Right kidney (tissue), 1 donor: ENCODE measurements around the gene COPA.

Source experiments
- DNase-seq: peaks from one replicate; pipeline ENCODE4 v3.0.0-alpha.2; 2016

COPA gene

DNA sequence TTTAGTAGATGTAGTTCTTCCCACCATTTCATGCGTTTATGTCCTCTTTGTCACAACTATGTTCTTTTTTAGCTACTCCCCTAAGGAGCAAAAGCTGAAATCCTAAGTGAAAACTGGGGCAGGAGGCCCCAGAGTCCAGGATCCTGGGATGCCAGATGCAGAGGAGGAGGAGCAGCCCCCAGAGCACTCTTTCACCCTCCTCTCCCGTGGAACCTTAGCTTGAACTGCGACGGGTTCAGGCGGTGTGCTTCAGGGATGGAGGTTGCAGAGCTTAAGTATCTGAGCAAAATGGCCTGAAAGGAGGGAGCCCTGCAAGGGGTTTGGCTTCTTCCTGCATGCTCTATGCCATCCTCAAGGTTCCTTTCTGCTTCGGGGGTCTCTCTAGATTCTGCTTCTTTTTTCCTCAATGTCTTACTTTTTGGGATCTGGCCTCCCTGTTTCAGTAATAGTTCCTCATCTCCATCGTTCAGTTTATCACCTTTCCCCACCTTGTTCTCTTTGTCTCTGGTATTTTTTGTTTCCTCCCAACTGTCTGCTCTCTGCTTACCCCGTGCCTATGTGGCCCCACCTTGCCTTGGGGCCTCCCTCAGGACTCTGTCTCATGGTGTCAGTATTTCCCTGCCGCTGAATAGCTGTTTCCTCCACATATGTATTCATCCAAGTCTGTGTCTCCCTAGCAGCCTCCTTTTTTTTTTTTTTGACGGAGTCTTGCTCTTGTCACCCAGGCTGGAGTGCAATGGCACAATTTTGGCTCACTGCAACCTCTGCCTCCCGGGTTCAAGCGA, 21.1 kb upstream of the COPA start:
- no peak for DNase-seq

DNA sequence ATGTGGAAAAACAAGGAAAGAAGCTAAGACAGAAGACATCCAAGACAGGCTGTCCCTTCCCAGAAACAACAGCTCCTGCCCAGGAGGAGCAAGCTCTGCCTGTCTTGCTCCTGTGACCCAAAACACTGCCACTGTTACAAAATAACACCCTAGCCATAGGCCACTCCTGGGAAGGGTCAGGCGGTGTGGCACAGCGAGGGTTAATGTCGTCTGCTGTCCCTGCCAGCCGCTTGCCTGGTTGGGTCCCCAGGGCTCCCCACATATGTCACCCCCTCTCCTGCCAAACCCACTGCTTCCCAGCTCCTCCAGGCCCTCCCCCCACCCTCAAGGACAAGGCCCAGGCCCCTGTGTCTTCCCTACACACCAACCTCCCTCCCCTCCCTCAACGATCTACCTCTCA, 20.0 kb upstream of the COPA start:
- no peak for DNase-seq

DNA sequence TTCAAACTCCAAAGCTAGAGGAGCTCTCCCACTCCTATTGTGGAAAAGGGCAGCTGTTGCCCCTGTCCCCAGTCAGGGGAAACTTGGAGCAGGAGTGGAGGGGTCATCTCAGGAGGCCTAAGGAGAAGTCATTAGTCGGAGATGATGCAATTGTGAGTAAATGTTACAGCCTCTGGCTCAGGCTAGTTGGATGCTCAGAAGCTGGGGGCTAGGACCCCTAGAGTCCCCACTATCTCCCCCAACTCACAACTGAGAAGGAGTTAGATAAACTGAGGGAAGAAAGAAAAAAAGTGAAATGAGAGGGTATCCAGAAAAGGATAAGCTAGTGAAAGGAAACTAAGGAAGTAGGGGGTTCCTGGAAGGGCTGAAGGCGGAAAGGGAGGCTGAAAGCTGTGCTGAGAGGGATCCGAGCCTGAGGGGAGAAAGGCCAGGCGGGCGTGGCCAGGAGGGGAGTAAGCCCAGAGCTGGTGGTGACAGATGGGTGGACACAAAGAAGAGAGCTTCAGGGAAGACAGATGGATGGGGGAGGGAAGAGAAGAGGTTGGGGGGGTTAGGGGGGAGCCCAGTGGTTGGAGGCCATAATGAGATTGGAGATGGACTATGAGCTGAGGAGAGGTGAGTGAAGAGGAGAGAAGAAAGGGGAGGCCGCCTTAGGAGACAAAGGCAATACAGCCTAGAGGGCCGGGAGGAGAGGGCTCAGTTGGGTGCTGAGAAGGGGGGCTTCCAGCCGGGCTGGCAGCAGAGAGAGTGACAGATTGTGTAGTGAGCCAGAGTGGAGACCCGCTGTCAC, 19.3 kb upstream of the COPA start:
- DNase-seq: no peak

DNA sequence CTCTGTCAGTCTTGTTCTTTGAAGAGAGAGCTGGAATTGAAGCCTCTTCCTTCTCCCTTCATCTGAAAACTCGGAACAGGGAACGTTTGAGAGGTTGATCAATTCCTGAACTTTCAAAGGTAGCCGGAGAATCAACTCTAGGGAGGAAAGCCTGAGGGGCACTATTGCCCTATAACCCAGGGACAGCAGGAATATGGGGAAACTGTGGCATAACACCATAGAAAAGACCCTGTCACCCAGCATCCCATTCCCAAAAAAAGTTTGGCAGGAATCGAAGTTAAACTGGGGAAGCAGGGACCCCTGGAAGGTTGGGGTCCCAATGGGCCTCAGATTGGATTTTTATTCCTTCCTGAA, 18.7 kb upstream of the COPA start:
- no peak for DNase-seq

DNA sequence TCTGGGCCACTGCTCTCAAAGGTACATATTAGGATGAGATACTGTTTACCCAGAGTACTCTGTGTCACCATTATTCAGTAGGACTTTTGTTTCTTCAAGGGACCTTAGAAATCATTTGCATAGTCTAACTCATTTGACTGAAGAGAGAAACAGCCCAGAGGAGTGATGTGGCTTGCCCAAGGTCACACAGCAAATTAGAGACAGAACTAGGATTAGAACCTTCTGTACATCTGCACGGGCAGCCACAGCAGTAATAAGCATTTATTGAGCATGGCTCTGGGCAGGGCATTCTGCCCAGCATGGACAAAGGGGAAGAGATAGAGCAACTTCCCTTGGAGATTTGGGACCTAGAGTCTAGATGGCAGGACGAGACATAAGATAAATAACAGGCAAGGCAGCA, 18.1 kb upstream of the COPA start:
- DNase-seq: no peak

DNA sequence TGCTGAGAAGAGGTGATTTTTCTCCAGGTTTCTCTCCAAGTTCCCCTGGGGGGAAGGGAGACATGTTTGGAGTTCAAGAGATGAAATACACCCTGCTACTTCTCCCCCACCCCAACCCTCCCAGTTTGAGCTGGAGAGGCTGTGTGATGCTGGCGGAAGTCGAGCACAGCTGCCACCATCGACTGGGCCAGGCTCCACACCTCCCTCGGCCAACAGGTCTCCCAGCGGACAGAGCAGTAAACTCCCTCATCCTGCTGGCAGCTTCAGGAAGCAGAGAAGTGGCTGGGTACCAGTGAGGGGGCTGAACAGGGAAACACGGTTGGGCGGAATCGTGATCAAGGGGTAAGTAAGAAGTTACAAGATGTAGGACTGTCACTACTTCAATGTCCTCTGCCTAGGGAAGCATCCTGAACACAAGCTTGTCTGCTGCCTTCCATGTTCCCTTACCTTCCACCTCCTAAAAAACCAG, 17.2 kb upstream of the COPA start:
- DNase-seq: no peak

DNA sequence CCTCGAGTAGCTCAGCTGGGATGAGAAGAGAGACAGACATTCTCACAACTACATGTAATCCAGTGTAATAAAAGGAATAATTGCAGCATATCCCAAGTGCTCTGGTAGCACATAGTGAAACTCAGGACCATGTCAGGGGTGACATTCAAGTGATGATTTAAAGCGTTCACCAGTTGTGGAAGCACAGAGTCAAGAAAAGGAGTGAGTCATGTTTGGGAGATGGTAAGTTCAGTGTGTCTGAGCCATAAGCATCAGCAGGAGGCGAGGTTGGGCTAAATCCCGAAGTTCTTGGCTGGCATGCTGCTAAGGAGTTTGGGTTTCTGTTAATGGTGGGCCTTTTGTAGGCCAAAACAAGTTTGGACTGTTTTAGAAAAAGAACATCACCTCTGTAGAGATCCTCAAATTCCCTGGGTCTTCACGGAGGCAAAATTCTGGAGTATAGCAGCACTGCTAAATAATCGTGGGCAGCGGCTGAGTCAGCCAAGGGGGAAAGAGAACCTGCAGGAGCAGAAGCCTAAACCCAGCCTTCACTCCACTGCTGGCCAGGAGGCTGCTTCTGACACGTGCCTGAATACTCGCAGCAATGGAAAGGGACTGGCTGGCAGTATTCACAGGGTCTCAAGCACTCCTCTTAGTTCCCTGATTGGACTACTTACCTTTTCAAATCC, 16.6 kb upstream of the COPA start:
- DNase-seq: no peak

DNA sequence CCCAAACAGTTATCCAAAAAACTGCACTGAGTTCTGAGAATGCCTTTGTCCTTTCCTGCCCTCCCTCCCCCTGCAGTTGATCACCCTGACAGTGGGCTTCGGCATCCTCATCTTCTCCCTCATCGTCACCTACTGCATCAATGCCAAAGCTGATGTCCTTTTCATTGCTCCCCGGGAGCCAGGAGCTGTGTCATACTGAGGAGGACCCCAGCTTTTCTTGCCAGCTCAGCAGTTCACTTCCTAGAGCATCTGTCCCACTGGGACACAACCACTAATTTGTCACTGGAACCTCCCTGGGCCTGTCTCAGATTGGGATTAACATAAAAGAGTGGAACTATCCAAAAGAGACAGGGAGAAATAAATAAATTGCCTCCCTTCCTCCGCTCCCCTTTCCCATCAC, 15.0 kb upstream of the COPA start:
- no peak for DNase-seq

DNA sequence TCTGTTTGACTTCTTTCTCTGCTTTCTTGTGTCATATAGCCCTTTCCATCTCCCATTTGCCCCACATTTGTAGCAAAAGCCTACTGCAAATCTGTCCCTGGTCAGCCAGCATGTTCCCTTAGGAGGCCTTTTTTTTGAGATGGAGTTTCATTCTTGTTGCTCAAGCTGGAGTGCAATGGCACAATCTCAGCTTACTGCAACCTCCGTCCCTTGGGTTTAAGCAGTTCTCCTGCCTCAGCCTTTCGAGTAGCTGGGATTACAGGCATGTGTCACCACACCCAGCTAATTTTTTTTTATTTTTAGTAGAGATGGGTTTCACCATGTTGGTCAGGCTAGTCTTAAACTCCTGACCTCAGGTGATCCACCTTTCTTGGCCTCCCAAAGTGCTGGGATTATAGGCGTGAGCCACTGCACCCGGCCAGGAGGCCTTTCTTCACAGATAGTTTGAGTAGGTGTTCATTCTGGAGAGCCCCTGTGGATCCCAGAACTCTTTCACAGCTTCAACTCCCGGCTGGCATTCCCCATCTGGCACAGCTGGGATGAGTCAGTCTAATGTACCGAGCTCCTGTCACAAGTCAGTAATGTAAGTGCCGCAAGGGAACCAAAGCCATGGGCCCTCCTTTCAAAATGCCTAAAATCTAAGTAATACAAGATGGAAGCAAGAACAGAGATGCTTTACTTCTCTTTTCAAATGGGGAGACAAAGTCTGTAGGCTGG, 14.4 kb upstream of the COPA start:
- no peak for DNase-seq

DNA sequence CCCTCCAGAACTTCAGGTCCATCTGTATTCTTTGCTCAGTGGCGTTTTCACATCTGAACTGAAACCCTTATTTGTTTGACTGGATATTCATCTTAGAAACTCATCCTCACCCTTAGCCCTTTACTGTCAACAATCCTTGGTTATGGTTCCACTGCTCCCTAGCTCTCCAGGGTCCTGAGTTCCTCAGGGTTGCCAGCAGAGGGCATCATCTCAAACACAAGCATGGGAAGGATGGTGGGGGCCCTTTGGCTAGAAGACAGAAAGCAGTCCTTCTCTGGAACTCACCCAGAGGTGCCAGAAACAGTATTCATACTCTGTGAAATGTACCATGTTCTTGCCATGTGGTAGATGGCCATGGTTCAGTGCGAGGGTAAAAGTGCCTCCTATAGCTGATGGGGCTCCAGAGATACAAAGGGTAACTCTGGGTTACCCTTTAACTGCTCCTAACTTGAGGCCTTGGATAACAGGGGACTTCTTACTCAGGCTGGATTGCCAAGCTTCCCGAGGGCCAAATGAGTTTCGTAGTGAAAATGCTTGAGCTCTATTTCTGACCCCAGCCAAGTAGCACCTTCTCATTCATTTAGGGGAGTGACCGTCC, 11.4 kb upstream of the COPA start:
- DNase-seq: no peak

DNA sequence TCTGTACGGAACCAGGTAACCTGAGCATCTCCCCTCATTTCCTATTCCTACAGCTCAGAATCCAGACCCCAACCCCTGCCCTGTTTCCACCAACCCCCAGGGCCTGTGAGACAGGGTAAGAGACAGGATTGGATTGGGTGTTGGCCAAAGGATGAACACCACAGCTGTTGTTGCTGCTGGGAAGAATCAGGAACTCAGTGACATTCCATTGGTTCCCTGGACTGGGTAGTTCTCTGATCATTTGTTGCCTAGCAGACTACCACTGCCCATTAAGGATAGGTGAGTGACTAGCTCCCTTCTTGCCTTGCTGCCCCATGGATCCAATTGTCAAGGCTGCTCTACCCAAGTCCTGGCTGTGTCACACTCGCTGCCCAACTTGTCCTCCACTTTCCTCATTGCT, 10.2 kb upstream of the COPA start:
- DNase-seq: no peak

DNA sequence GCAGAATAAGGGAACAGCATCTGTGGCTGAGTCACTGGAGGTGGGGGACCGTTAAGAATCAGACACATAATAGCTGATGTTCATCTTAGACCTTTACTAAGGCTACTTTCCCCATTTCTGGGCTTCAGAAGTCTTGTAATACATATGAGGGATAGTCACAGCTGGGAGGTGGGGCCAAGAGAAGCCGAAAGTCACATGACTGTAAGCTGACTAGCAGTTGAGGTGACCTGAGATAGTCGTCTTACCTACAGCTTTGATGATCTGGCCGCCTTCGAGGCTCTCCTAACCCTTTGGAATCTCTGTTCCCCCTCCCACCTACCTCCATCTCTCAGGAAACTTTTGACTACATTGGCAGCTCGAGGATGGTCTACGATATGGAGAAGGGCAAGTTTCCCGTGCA, 9.5 kb upstream of the COPA start:
- DNase-seq: no peak

DNA sequence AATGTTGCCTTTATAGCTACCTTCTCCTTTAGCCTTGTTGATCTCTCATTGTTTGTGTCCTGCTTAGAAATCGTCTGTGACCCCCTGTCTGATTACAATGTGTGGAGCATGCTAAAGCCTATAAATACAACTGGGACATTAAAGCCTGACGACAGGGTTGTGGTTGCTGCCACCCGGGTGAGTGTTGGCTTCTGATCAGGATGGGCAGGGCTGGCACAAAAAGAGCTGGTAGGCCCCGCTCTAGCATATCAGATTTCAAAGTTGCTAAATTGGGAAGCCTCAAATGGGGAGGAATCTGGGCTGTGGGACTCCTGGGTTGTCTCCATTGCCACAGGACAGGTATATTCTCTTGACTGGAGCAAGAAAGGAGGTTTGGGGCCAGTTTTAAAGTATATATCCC, 8.6 kb upstream of the COPA start:
- no peak for DNase-seq

DNA sequence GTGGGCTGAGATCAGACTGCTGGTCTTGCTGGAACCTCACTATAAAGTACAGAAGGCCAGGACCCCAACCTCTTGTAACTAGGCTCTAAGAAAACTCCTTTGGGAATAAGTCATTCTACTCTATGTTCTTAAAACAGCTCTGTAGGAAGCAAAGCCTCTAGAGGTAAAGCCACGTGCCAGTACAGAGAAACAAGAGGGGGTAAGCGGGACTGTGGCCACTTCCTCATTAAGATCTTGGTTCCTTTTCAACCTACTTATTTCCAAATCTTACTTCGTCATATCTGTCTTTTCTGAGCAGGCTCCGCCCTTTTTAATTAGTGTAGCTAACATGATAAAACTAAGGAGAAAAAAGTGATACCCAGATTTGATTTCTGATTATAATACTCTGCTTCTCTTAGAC, 3.9 kb upstream of the COPA start:
- no peak for DNase-seq

DNA sequence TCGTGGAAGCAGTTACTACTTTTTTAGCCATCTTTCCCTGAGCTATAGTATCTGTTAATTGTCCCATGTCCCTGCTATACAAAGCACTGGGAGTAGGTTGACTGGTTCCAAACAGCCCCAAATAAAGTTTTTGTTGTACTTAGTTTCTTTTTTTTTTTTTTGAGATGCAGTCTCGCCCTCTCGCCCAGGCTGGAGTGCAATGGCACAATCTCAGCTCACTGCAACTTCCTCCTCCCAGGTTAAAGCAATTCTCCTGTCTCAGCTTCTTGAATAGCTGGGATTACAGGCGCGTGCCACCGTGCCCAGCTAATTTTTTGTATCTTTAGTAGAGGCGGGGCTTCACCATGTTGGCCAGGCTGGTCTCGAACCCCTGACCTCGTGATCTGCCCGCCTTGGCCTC, 3.4 kb upstream of the COPA start:
- no peak for DNase-seq

DNA sequence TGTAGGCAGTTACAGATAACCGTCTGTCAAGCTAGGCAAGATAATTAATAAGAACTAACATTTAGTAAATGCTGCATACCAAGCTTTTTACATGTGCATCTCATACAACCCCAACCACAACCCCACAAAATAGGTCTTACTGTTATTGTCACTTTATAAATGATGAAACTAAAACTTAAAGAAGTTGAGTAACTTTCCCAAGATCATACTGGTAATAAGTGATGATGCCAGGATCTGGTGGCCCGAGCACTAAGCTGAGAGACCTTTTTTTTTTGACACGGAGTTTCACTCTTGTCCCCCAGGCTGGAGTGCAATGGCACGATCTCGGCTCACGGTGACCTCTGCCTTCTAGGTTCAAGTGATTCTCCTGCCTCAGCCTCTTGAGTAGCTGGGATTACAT, 1.9 kb upstream of the COPA start:
- DNase-seq: no peak

DNA sequence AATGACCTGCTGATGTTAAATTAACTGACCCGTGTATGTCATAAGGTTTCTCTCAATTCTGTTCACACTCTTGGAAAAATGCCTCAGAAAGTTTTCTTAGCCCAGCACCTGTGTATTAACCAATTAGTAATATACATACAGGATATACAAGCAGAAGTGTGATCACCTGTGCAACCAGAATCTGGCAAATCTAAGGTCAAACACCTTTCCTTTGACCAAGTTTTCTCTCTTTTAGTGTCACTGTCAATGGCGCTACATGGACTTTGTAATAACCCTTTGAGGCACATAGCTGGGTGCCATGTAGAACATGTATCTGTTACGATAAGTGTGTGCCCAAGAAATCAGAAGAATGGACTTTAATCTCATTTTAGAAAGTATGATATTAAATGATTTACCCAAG, 1.2 kb upstream of the COPA start:
- no peak for DNase-seq

DNA sequence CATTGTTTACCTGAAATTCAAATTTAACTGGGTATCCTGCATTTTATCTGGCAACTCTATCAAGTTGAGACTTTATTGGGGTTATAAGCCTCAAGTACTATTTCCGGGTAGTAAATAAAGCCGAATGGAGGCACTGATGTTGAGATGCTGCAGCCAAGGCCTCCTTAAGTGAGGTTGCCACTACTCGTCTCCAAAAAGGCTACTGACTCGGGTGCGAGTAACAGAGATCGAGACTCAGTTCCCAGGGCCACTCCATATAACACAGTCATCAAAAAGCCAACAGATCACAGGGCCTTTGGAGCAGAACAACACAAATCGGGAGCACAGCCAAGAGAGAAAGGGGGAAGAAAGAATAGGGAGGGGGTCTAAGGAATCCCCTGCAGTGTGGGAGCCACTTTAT, 524 bp downstream of the COPA start:
- no peak for DNase-seq

DNA sequence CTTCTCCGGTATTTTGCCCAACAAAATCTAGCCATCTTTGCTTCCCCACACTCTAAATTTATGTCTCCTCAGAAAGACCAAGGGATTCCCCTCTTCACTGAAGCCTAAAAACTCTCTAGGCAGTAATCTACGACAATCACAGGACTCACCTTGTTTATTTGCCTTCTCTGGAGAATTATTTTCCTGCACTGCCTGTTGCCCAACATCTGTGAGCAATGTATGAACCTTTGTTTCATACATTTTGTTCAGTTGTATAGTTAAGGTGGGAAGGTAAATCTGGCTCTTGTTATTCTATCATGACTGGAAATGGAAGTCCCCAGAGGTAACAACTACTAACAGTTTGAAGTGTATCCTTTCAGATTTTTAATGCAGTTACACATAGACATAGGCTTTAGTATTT, 2.2 kb downstream of the COPA start:
- no peak for DNase-seq

DNA sequence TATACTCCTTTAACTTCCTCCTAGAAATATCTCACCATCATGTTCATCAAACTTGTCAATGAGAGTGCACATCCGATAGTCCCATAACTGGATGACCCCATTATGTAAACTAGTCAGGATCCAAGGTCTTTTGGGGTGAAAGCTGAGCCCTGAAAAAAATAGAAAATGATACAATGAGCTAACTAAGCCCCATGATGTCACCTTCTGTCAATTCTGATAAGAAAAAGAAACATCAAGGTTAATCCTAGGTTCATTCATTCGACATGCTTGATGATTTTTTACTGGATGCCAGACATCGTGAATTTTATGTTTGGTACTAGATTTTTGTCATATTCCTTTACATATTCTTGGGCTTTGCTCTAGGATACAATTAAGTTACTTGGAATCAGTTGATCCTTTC, 2.9 kb downstream of the COPA start:
- no peak for DNase-seq

DNA sequence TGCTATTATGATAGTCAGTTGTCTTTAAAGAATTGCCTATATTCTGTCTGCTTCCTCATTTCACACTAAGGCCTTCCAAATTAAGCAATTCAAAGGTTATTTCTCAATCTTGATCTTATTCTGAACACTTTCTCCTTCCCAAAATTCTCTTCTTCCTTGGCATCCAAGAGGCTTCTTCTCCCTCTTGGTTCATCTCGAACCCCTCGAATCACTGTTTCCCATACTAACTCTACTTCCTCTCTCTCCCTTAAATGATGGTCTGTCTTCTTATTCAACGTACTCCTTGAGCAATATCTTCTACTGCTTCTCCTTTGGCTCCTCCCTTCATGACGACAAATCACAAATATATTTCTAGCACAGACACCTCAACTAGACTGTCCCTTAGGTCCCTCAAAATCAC, 4.5 kb downstream of the COPA start:
- DNase-seq: no peak

DNA sequence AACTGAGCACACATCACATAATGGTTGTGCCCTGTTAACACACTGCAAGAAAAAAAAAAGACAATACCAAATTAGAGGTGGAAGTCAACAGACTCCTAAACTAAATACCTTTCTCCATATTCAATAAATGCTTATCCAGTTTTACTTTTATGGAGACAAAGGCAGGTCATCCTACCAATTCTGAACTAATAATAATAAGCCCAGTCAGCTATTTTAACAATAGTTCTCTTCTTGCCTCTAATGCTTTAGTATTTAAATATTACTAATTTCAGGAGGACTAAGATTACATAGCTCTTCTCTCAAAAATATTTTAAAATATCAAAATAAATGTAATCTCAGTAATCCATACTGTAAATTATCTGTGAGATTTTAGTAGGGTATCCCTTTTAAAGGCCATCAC, 10.5 kb downstream of the COPA start:
- no peak for DNase-seq

DNA sequence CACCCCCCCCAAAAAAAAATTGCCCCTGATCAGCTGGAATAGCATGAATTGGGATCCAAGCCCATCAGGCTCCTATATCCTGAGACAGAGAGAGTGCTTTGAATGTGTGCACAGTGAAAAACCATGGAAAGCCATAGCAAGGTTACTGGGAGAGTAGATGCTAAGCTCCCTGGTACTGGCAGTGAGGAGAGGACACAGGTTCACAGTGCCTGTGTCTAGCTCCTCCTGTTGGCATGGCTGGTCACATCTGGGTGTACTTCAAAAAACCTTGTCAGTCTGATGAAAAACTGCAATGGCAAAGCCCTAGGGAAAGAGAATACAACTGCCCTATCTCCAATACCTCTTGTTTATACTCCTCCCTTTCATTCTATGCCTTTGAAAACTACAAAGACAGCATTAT, 12.9 kb downstream of the COPA start:
- no peak for DNase-seq
